PC-9 (cell line): ENCODE results near the gene CDA.

Experiments used
- EZH2 ChIP-seq: fragments of 200-600 bp; sonication (generic); IDR thresholded peaks from 2 replicates; pipeline ENCODE4 v1.8.0; 2017; ENCODE audit warnings: antibody characterized with exemption, low read depth
- TF ChIP-seq, protein P1 (sequence below): fragments of 200-600 bp; sonication (generic); conservative IDR thresholded peaks from 2 replicates; pipeline ENCODE4 v1.6.1; 2017; ENCODE audit warnings: mixed run types, antibody characterized with exemption, mild to moderate bottlenecking, moderate library complexity

DNA sequence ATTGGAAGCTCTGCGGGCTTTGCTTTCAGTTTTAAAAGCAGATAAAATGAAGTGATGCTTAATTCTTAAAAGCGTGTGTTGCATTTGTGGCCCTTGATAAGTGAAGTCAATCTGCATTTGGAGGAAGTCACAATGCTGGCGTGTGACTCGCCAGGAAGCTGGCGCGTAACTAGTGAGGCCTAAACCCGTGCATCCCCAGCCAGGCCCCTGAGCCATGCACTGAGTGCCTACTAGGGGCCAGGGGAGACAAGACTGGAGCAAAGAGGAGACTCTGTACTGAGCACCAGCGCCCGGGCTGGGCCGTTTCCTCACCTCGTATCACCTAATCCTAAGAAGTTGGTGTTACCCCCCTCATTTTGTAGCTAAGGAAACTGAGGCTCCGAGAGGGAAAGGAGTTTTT, 76.8 kb downstream of the CDA start:
- TF ChIP-seq EZH2: no peak
- TF ChIP-seq, protein P1, sequence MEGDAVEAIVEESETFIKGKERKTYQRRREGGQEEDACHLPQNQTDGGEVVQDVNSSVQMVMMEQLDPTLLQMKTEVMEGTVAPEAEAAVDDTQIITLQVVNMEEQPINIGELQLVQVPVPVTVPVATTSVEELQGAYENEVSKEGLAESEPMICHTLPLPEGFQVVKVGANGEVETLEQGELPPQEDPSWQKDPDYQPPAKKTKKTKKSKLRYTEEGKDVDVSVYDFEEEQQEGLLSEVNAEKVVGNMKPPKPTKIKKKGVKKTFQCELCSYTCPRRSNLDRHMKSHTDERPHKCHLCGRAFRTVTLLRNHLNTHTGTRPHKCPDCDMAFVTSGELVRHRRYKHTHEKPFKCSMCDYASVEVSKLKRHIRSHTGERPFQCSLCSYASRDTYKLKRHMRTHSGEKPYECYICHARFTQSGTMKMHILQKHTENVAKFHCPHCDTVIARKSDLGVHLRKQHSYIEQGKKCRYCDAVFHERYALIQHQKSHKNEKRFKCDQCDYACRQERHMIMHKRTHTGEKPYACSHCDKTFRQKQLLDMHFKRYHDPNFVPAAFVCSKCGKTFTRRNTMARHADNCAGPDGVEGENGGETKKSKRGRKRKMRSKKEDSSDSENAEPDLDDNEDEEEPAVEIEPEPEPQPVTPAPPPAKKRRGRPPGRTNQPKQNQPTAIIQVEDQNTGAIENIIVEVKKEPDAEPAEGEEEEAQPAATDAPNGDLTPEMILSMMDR: no peak
